LNCAP (cell line): ENCODE data around the gene ENC1.

ENCODE experiments used
- CTCF ChIP-seq: fragments of 450-650 bp; IDR thresholded peaks from 2 replicates; pipeline ENCODE4 v1.5.1; 2017; ENCODE audit warnings: mild to moderate bottlenecking

Gene ENC1

GRCh38 chr5:74651710-74652109 is 11.2 kb upstream of the ENC1 start:
- no peak for TF ChIP-seq CTCF

- TF ChIP-seq CTCF, result no peak
Observed at GRCh38 chr5:74649421-74649973, 9.0 kb upstream of the ENC1 start.

DNA sequence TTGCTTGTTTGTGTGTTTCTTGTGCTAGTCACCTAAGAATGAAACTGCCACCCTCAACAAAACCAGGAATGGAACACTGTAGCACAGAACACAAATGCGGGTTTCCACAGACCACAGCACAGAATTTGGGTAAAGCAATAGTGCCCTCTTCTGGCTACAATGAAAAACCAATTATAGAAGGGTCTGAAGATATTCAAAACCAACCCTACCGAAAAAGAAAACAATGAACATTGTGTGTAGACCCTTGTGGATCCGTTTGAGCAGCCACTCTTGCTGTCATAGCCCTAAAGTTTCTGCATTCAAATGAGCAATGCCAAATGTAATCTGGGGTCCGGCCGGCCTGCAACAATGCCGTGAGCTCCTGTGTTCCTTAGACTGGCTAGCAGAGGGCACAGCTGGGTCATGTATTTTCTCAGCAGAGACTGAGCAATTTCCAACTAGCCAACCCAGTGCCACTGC is 8.3 kb upstream of the ENC1 start:
- peak; percentile 70 for TF ChIP-seq CTCF

DNA sequence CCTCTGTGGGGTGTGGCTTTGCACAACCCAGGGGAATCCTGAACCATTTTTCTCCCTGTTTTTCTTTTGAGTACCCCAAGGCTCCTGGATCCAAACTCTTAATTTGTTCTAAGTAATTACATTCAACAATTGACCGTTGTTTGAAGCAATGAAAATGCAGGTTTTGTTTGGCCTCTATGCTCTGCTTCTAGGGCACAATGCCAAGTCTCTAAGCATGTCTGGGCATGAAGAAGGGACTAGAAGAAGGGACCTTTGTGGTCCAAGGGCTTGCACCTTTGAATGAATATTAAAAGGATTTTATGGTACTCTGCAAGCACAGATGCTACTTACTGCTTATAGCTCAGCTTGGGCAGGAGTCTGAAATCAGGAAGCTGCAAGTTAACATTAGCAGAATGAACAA is 6.6 kb upstream of the ENC1 start:
- no peak for TF ChIP-seq CTCF

DNA sequence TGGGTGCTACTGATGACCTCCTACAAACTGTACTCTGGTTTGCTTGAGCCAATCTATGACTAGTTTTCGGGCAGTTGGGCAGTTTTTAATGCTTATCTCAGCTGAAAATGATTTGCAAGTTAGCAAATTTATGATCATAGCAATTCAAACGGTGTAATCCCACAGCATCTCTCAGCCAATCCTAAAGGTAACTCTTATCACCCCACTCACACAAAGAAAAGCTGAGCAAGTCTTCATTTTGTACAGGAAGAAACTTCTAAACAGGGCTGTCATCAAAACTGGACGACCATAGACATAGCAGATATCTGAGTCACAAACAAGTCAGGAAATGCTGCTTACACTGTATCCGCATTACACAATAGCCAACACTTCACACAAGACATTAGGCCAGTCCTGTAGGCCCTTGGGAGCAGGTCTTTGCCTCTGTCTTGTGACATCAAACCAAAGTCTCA is 2.6 kb upstream of the ENC1 start:
- TF ChIP-seq CTCF, result no peak

DNA sequence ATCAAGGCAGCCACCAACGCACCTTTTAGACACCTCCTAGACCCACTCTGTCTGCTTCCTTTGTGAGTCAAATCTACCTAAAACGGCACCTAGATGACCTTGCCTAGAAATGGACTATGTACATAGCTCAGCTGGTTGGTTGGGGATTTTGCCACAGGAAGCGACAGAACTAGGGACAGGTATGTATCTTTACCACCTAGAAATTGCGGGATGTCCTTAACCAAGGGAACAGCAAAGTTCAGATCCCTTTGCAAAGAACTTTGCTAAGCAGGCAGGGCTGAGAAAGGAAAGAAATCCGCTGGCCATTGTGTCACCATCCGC is 2.0 kb upstream of the ENC1 start:
- TF ChIP-seq CTCF, result no peak

DNA sequence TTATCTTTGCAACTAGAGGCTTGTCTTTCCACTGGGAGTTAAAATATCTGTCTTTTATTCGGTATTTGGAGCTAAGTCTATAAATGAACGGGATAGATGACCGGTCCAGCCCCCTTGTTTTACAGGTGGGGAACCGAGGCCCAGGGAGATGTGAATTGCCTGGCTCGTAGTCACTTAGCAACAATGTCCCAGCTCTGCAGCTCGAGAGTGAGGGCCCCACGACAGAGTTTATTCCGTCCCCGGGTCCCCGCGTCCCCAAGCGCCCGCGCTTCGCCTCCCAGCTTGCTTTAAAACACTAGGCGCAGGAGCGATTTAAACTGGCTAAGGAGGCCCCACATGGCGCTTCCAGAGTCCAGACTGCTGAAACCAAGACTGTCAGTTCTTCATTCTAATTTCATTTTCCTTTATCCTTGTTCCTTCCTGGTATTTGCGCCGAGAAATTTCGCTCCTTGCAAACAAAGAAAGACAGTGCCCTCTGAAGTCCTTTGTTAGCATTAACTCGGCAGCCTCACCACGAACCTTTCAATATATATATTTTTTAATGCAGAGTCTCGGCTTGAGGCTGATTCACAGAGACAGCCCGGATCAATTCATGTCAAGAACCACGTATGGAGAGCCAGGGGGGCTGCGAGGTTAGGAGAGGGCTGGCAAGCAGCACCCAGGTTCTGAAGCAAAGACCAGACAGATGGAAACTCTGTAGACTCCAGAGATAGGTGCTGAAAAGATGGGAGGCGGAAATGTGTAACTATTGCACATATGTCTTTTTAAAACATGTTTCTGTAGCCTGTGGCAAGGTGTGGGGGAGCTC is 1.4 kb upstream of the ENC1 start:
- TF ChIP-seq CTCF, result peak; percentile 76
